Cardiac fibroblast (primary cell): ENCODE data around the gene ADARB2.

Source experiments
- DNase-seq, 2 donors: peaks; one replicate each; pipeline versions ENCODE4 v3.0.0 to v3.0.0-alpha.2; 2010; ENCODE audit warnings: low read depth in 2 of 2
- H3K4me3 ChIP-seq, 2 donors: replicated peaks in 1 of 2; 1 replicate in 1 of 2; 2 replicates in 1 of 2; pipeline ENCODE4 v1.5.1; 2011; ENCODE audit warnings: low read depth in 2 of 2, low read length in 2 of 2, mild to moderate bottlenecking in 2 of 2, moderate library complexity in 1 of 2
- CTCF ChIP-seq: IDR thresholded peaks from one replicate; pipeline ENCODE4 v1.5.1; 2011; ENCODE audit warnings: low read depth, mild to moderate bottlenecking, low read length, inconsistent platforms

Gene ADARB2

GRCh38 chr10:1291178-1292090 is 445.9 kb downstream of the ADARB2 start:
- no peak for DNase-seq
- no peak for TF ChIP-seq CTCF
- no peak overlapping the region for H3K4me3 ChIP-seq

- H3K4me3 ChIP-seq, result no peak overlapping the region
- no peak for DNase-seq
- no peak for TF ChIP-seq CTCF
These were observed 447.3 kb downstream of the ADARB2 start for GRCh38 chr10:1290071-1290471.

- no peak for TF ChIP-seq CTCF
- DNase-seq, result no peak
- no peak overlapping the region for H3K4me3 ChIP-seq
These were observed 447.7 kb downstream of the ADARB2 start for GRCh38 chr10:1289591-1289990.

GRCh38 chr10:1287971-1288401 is 449.3 kb downstream of the ADARB2 start:
- no peak overlapping the region for H3K4me3 ChIP-seq
- DNase-seq, result no peak
- TF ChIP-seq CTCF, result no peak

GRCh38 chr10:1287487-1287886 is 449.8 kb downstream of the ADARB2 start:
- H3K4me3 ChIP-seq, result no peak overlapping the region
- no peak for DNase-seq
- TF ChIP-seq CTCF, result no peak

- H3K4me3 ChIP-seq, result no peak overlapping the region
- no peak for TF ChIP-seq CTCF
- no peak for DNase-seq
These were observed 453.2 kb downstream of the ADARB2 start for GRCh38 chr10:1284076-1284475.
